Kidney epithelial cell (primary cell): Measurements from ENCODE around the gene PLEKHG3. TPM values are rescaled to one million over a fixed set of nuclear protein-coding genes. Genes with fewer than 3 reads are reported as not detected.

Experiments
- DNase-seq: peaks from one replicate; pipeline ENCODE4 v3.0.0-alpha.2; 2010; ENCODE audit warnings: low read depth
- H3K27me3 ChIP-seq: 2 replicates; pipeline ENCODE4 v1.6.0; 2011; ENCODE audit warnings: low read length; ENCODE audit not compliant: control insufficient read depth, insufficient read depth
- H3K36me3 ChIP-seq: 2 replicates; pipeline ENCODE4 v1.5.1; 2011; ENCODE audit warnings: low read length; ENCODE audit not compliant: control insufficient read depth, insufficient read depth
- H3K4me3 ChIP-seq: 2 replicates; pipeline ENCODE4 v1.5.1; 2011; ENCODE audit warnings: low read depth, mild to moderate bottlenecking, control low read depth, low read length
- CTCF ChIP-seq: IDR thresholded peaks from 2 replicates; pipeline ENCODE4 v1.5.1; 2011; ENCODE audit warnings: mild to moderate bottlenecking, moderate library complexity, low read length, control low read depth, inconsistent platforms; ENCODE audit not compliant: insufficient read depth, poor library complexity, severe bottlenecking
- total RNA-seq: library from RNA; depleted of rRNA; stranded (reverse); fragments of >200 nt; gene quantifications from 2 replicates; pipeline ENCODE4 v1.2.3, GENCODE V29; 2015

The PLEKHG3 gene
- total RNA-seq, 1 donor from 2014 or later = 136 TPM

DNA sequence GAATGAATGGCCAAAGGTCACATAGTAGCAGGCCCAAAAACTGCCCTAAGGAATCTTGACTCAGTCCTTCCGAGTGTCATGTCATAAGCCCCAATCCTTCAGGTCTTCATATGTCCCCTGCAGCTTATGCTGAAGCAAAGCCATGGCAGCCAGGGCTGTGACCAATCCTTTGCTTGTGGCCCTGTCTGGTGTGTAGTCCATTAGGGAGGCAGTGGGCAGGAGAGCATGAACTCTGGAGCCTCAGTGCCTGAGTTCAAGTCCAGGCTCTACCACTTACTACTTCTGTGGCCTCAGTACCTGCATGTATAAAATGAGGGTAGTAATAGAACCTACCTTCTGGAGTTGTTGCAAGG is 20.3 kb downstream of the PLEKHG3 start:
- no peak for TF ChIP-seq CTCF
- no peak for DNase-seq

GRCh38 chr14:64725261-64725815 is 21.1 kb downstream of the PLEKHG3 start:
- H3K4me3 ChIP-seq = no peak overlapping the region
- DNase-seq = no peak
- peaks cover 4% of the 10 kb centered on the region for H3K36me3 ChIP-seq
- TF ChIP-seq CTCF = no peak
- no peaks in the 10 kb centered on the region for H3K27me3 ChIP-seq

More for the DNA sequence above, 20.3 kb downstream of the PLEKHG3 start:
- H3K4me3 ChIP-seq = no peak overlapping the region
- H3K27me3 ChIP-seq = no peaks in the 10 kb centered on the region
- H3K36me3 ChIP-seq = peaks cover 2% of the 10 kb centered on the region

- Histone ChIP-seq H3K27me3 (no peaks in the 10 kb centered on the region), H3K4me3 (no peak overlapping the region), H3K36me3 (peaks cover 4% of the 10 kb centered on the region)
- no peak for DNase-seq
- no peak for TF ChIP-seq CTCF
Observed at GRCh38 chr14:64725879-64726584, 21.8 kb downstream of the PLEKHG3 start.

- Histone ChIP-seq H3K4me3 (no peak overlapping the region), H3K27me3 (no peaks in the 10 kb centered on the region), H3K36me3 (peaks cover 4% of the 10 kb centered on the region)
- TF ChIP-seq CTCF = no peak
- DNase-seq = peak; percentile 79
Observed at GRCh38 chr14:64726585-64726890, 22.3 kb downstream of the PLEKHG3 start.

DNA sequence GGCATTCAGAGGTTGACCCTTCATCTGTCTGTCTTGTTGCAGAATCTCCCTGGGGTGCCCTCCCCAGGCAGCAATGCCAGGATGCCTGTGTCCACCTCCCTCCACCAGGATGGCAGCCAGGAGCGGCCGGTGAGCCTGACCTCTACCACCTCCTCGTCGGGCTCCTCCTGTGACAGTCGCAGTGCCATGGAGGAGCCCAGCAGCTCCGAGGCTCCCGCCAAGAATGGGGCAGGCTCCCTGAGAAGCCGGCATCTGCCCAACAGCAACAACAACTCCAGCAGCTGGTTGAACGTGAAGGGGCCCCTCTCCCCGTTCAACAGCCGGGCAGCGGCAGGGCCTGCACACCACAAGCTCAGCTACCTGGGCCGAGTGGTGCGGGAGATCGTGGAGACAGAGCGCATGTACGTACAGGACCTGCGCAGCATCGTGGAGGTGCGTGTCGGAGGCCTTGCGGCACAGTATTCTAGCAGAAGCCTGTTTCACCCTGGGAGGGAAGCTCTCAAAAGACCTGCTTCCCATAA is 23.4 kb downstream of the PLEKHG3 start:
- no peaks in the 10 kb centered on the region for H3K27me3 ChIP-seq
- peaks cover 4% of the 10 kb centered on the region for H3K36me3 ChIP-seq
- TF ChIP-seq CTCF = no peak
- DNase-seq = no peak
- no peak overlapping the region for H3K4me3 ChIP-seq

DNA sequence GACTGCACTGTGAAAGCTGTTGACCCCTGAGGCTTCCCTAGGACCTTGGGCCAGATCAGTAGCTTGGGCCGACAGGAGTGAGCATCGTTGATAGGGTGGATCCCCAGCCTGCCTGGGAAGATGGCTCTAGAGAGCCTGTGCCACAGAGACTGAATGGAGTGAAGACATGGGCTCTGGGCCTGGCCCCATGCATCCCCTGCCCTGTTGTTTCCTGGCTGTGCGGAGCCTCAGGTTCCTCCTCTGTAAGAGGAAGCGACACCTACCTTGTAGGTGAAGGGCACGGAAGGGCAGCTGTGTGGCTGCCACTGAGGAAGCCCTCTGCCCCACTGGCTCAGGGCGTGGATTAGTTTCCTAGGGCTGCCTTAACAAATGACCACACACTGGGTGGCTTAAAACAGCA is 23.9 kb downstream of the PLEKHG3 start:
- peaks cover 5% of the 10 kb centered on the region for H3K36me3 ChIP-seq
- no peaks in the 10 kb centered on the region for H3K27me3 ChIP-seq
- H3K4me3 ChIP-seq = no peak overlapping the region
- no peak for DNase-seq
- no peak for TF ChIP-seq CTCF
